GM11168 (cell line): ENCODE measurements around the gene CYSLTR1.
"Not testable (repeated sequence)": the region's sequence is repeated elsewhere in the genome, so short reads cannot be mapped to it uniquely, and the experiment has no call there.

Experiments used
- in situ Hi-C: fragments of 300-500 bp; cut with MboI; formaldehyde crosslinking; loops from one replicate; pipeline ENCODE4 v1.12.0; 2022; ENCODE audit warnings: low sequenced_read_pairs; ENCODE audit not compliant: unreplicated experiment

Gene CYSLTR1

DNA sequence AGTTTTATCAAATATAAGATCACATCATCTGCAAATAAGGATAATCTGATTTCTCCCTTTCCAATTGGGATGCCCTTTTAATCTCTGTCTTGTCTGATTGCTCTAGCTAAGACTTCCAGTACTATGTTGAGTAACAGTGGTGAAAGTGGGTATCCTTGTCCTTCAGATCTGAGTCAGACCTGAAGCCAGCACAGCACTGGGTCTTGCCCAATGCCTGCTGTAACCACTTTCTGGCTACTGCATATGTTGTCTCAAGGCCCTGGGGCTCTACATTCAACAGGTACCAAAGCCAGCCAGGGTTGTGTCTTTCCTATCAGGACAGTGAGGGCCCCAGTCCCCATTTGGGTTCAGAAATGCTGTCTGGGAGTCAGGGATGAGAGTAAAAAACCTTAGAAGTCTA, 90.3 kb downstream of the CYSLTR1 start:
- in situ Hi-C loops: no loop called here

DNA sequence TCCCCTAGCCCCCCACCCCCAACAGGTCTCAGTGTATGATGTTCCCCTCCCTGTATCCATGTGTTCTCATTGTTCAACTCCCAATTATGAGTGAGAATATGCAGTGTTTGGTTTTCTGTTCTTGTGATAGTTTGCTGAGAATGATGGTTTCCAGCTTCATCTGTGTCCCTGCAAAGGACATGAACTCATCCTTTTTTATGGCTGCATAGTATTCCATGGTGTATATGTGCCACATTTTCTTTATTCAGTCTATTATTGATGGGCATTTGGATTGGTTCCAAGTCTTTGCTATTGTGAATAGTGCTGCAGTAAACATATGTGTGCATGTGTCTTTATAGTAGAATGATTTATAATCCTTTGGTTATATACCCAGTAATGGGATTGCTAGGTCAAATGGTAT, 101.4 kb downstream of the CYSLTR1 start:
- in situ Hi-C loops: not testable (repeated sequence)
